IMR-90 (cell line): Measurements from ENCODE around the gene NOL6. TPM values are rescaled to one million over a fixed set of nuclear protein-coding genes. Genes with fewer than 3 reads are reported as not detected.

Source experiments
- ATAC-seq: fragments of 200-7000 bp; cut with Tn5 transposase; 2 replicates; pipeline ENCODE4 v1.9.1; 2020; ENCODE audit warnings: low read depth, mild to moderate bottlenecking, moderate library complexity
- BruUV-seq: library from RNA; stranded (reverse); fragments of 400-500 nt; replicated peaks from 2 replicates; lab custom pipeline; 2021; lab: Mats Ljungman, UMichigan
- CTCF ChIA-PET: fragments of 300-600 bp; formaldehyde crosslinking; extraction: SDS; loops from one replicate; lab custom pipeline; 2021; ENCODE audit warnings: antibody characterized with exemption; lab: Yijun Ruan, JAX
- POLR2A ChIA-PET: fragments of 300-600 bp; sonication (Branson Sonifier 250); formaldehyde crosslinking; loops from one replicate; lab custom pipeline; 2022; ENCODE audit warnings: antibody characterized with exemption; ENCODE audit not compliant: unreplicated experiment; lab: Charles Lee
- DNase-seq: peaks from one replicate; pipeline ENCODE4 v3.0.0; 2013
- H2AFZ ChIP-seq: replicated peaks from 2 replicates; pipeline ENCODE3; 2013; ENCODE audit warnings: low read length, mild to moderate bottlenecking; ENCODE audit not compliant: poor library complexity
- H2AK5ac ChIP-seq: 2 replicates; pipeline ENCODE4 v1.6.1; 2013; ENCODE audit warnings: low read depth, low read length, inconsistent platforms
- H2AK9ac ChIP-seq: replicated peaks from 2 replicates; pipeline ENCODE3; 2013; ENCODE audit warnings: mild to moderate bottlenecking, low read depth, low read length, moderate library complexity; ENCODE audit not compliant: poor library complexity
- H2BK120ac ChIP-seq: 2 replicates; pipeline ENCODE4 v1.6.1; 2013; ENCODE audit warnings: low read depth, low read length, inconsistent platforms
- H2BK15ac ChIP-seq: 3 replicates; pipeline ENCODE4 v1.6.1; 2013; ENCODE audit warnings: low read depth, low read length, inconsistent platforms
- H2BK20ac ChIP-seq: 2 replicates; pipeline ENCODE4 v1.6.1; 2013; ENCODE audit warnings: low read depth, mild to moderate bottlenecking, inconsistent platforms, low read length, moderate library complexity
- H2BK5ac ChIP-seq: 2 replicates; pipeline ENCODE4 v1.6.1; 2013; ENCODE audit warnings: mild to moderate bottlenecking, low read depth, low read length, inconsistent platforms; ENCODE audit not compliant: poor library complexity, severe bottlenecking
- H3K14ac ChIP-seq: replicated peaks from 2 replicates; pipeline ENCODE4 v1.6.1; 2013; ENCODE audit warnings: low read depth, low read length, inconsistent platforms
- H3K18ac ChIP-seq: 2 replicates; pipeline ENCODE4 v1.6.1; 2013; ENCODE audit warnings: low read depth, low read length, control low read depth
- H3K23ac ChIP-seq: 2 replicates; pipeline ENCODE4 v1.6.1; 2013; ENCODE audit warnings: low read depth, low read length, inconsistent platforms
- H3K27ac ChIP-seq: 2 replicates; pipeline ENCODE4 v1.5.1; 2013; ENCODE audit warnings: mild to moderate bottlenecking, control low read depth, low read length; ENCODE audit not compliant: insufficient read depth
- H3K27me3 ChIP-seq: 2 replicates; pipeline ENCODE4 v1.6.1; 2013; ENCODE audit warnings: low read length; ENCODE audit not compliant: control insufficient read depth, insufficient read depth
- H3K36me3 ChIP-seq: 2 replicates; pipeline ENCODE4 v1.6.1; 2013; ENCODE audit warnings: low read length, mixed read lengths; ENCODE audit not compliant: control insufficient read depth, insufficient read depth
- H3K4ac ChIP-seq: 2 replicates; pipeline ENCODE4 v1.6.1; 2013; ENCODE audit warnings: low read depth, low read length, inconsistent platforms
- H3K4me1 ChIP-seq: 2 replicates; pipeline ENCODE4 v1.6.1; 2013; ENCODE audit warnings: low read length, mixed read lengths; ENCODE audit not compliant: control insufficient read depth, insufficient read depth
- H3K4me2 ChIP-seq: 2 replicates; pipeline ENCODE4 v1.6.1; 2013; ENCODE audit warnings: low read depth, mild to moderate bottlenecking, control low read depth, low read length, moderate library complexity
- H3K4me3 ChIP-seq: 2 replicates; pipeline ENCODE4 v1.5.1; 2013; ENCODE audit warnings: low read depth, mild to moderate bottlenecking, control low read depth, low read length, moderate library complexity; ENCODE audit not compliant: insufficient read depth
- H3K56ac ChIP-seq: 2 replicates; pipeline ENCODE4 v1.6.1; 2013; ENCODE audit warnings: low read length, inconsistent platforms; ENCODE audit not compliant: insufficient read depth; ENCODE audit errors: extremely low read depth
- H3K79me1 ChIP-seq, 2 experiments: 2 replicates each; pipeline ENCODE4 v1.6.1; 2013; ENCODE audit warnings: low read length in 2 of 2, inconsistent platforms in 1 of 2, low read depth in 1 of 2
- H3K9ac ChIP-seq: 2 replicates; pipeline ENCODE4 v1.6.1; 2013; ENCODE audit warnings: low read depth, low read length, control low read depth
- H3K9me1 ChIP-seq: 2 replicates; pipeline ENCODE4 v1.6.1; 2013; ENCODE audit warnings: low read length, inconsistent platforms; ENCODE audit not compliant: insufficient read depth
- H3K9me3 ChIP-seq: 2 replicates; pipeline ENCODE4 v1.6.1; 2013; ENCODE audit warnings: low read length; ENCODE audit not compliant: control insufficient read depth, insufficient read depth
- H4K20me1 ChIP-seq: 2 replicates; pipeline ENCODE4 v1.6.1; 2013; ENCODE audit warnings: low read length, inconsistent platforms; ENCODE audit not compliant: insufficient read depth
- H4K5ac ChIP-seq: 2 replicates; pipeline ENCODE4 v1.6.1; 2013; ENCODE audit warnings: mild to moderate bottlenecking, low read depth, low read length, control low read depth
- H4K8ac ChIP-seq, 2 experiments: 2 replicates each; pipeline ENCODE4 v1.6.1; 2013; ENCODE audit warnings: low read depth in 2 of 2, low read length in 2 of 2, control low read depth in 1 of 2, inconsistent platforms in 1 of 2
- H4K91ac ChIP-seq: 2 replicates; pipeline ENCODE4 v1.6.1; 2013; ENCODE audit warnings: low read depth, low read length, inconsistent platforms; ENCODE audit not compliant: insufficient read depth
- CTCF ChIP-seq: conservative IDR thresholded peaks from 2 replicates; pipeline ENCODE4 v1.5.1; 2012; ENCODE audit warnings: mild to moderate bottlenecking, low read depth, low read length, improper control_type of control experiment
- MAZ ChIP-seq: IDR thresholded peaks from 2 replicates; pipeline ENCODE4 v1.6.1; 2012; ENCODE audit warnings: low read depth, mild to moderate bottlenecking, low read length, improper control_type of control experiment, moderate library complexity, borderline replicate concordance
- NFE2L2 ChIP-seq: fragments of 150-350 bp; IDR thresholded peaks from 2 replicates; pipeline ENCODE4 v1.6.1; 2016; ENCODE audit warnings: low read depth, mild to moderate bottlenecking, low read length
- POLR2A ChIP-seq: IDR thresholded peaks from 2 replicates; pipeline ENCODE4 v1.6.1; 2012; ENCODE audit warnings: mild to moderate bottlenecking, low read depth, low read length
- RAD21 ChIP-seq: IDR thresholded peaks from 2 replicates; pipeline ENCODE4 v1.6.1; 2012; ENCODE audit warnings: low read length, improper control_type of control experiment
- USF2 ChIP-seq: fragments of 150-350 bp; IDR thresholded peaks from 2 replicates; pipeline ENCODE4 v1.6.1; 2017; ENCODE audit warnings: mild to moderate bottlenecking, antibody characterized with exemption, low read length, low read depth
- WGBS, 2 experiments: methylation state at CpG; one replicate each; pipeline versions ENCODE4 v1.1.5 to v1.1.7; 2013; ENCODE audit warnings: missing lambda C conversion rate in 2 of 2; ENCODE audit not compliant: insufficient read length in 1 of 2; ENCODE audit errors: extremely low coverage in 2 of 2; 5-methylcytosine and 5-hydroxymethylcytosine counted together
- dilution Hi-C: fragments of 300-500 bp; cut with HindIII; formaldehyde crosslinking; loops from one replicate; pipeline ENCODE4 v1.14.3; 2018; ENCODE audit warnings: low sequenced_read_pairs; ENCODE audit not compliant: unreplicated experiment
- in situ Hi-C: fragments of 300-500 bp; cut with MboI; formaldehyde crosslinking; loops from 3 replicates; pipeline ENCODE4 v1.14.3; 2019; ENCODE audit warnings: low sequenced_read_pairs, inconsistent platforms, mixed read lengths
- intact Hi-C: fragments of 100-400 bp; cut with micrococcal nuclease; formaldehyde crosslinking; loops from 2 replicates; pipeline ENCODE4 v1.10.0; 2022
- polyA plus RNA-seq, 3 experiments: library from polyadenylated mRNA; depleted of rRNA; stranded (reverse); fragments of >200 nt; gene quantifications; 2 replicates each; pipeline ENCODE4 v1.2.3, GENCODE V29; 2012; ENCODE audit warnings: low replicate concordance in 1 of 3
- total RNA-seq: library from RNA; depleted of rRNA; stranded (reverse); fragments of >200 nt; gene quantifications from 2 replicates; pipeline ENCODE4 v1.2.3, GENCODE V29; 2012

Gene NOL6
- total and polyA plus RNA-seq, 2 of the 4 experiments (the other 2 are of a cell fraction), result 47.3 to 71.7 TPM

GRCh38 chr9:33463151-33463550 is 10.6 kb downstream of the NOL6 start:
- Histone ChIP-seq H3K4me1 (peaks cover 4% of the 10 kb centered on the region), H2AK5ac (no peak overlapping the region), H2AK9ac (no peak overlapping the region), H3K56ac (no peak overlapping the region), H3K9me3 (no peaks in the 10 kb centered on the region), H2BK5ac (no peak overlapping the region), H2AFZ (no peak overlapping the region), H3K27ac (no peak overlapping the region), H4K20me1 (peaks cover 10% of the 10 kb centered on the region), H3K9ac (no peak overlapping the region), H2BK120ac (no peak overlapping the region), H3K23ac (no peak overlapping the region), H3K4me2 (no peak overlapping the region), H3K27me3 (no peaks in the 10 kb centered on the region), H2BK20ac (no peak overlapping the region), H4K5ac (no peak overlapping the region), H3K9me1 (peaks cover 7% of the 10 kb centered on the region; the same call in 1 of the 2 replicates), H3K4me3 (no peak overlapping the region), H3K4ac (no peak overlapping the region), H3K14ac (no peak overlapping the region), H3K18ac (no peak overlapping the region), H2BK15ac (no peak overlapping the region), H4K91ac (no peak overlapping the region), H3K79me1 (peaks cover 0 to 5% of the 10 kb centered on the region in 2 experiments; a peak in 1 of 4 replicates), H3K36me3 (peaks cover 73% of the 10 kb centered on the region), H4K8ac (no peak overlapping the region)
- ChIA-PET CTCF (interaction anchor here (1.1 kb wide), 1 partner anchor 10 kb away, joined by 4 read pairs; no protein-coding TSS in a partner anchor), POLR2A (interaction anchor here (0.7 kb wide), 1 partner anchor 11 kb away, joined by 3 read pairs; the partner anchor contains the start of gene NOL6)
- BruUV-seq, result no TSS peak
- dilution Hi-C loops (loop anchor here (25.0 kb wide), 1 partner anchor 176 kb away; the partner anchor contains the start of gene NFX1), in situ Hi-C loops (no loop called here), intact Hi-C loops (no loop called here)
- 93% methylated on average over 4 of the region's 15 CpGs; no CpG with 5 or more reads in 1 of the 2 experiments for WGBS, 2 experiments
- ATAC-seq, result no peak
- no peak for TF ChIP-seq RAD21
- TF ChIP-seq NFE2L2, result no peak
- TF ChIP-seq USF2, result no peak
- no peak for TF ChIP-seq CTCF
- no peak for TF ChIP-seq POLR2A
- TF ChIP-seq MAZ, result no peak
- DNase-seq, result no peak
